ENCODE data around the gene PDE11A.

The PDE11A gene

DNA sequence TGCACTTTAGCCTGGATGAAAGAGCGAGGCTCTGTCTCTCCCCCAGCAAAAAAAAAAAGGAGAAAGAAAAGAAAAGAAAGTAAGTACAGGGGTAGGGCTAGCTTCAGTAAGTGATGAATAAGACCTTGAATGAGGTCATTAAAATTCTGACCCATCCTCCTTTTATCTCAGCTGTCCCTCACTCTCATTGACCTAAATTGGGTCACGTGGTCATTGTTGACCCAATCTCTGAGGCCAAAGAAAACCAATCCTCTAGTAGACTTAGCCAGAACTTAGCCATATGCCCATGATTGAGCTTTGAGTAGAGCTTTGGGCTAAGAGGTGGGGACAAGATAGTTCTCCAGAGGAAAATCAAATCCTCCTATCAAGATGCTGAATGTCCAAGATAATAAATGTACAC lies 149.3 kb downstream of the PDE11A start:
- no peak for DNase-seq (ENCODE audit: low spot score)

- no peak for DNase-seq (ENCODE audit: low spot score)
Measured at GRCh38 chr2:177921726-177922125, 150.9 kb downstream of the PDE11A start.

- DNase-seq (ENCODE audit: low spot score), result no peak
Measured at GRCh38 chr2:177917169-177917568, 155.4 kb downstream of the PDE11A start.

GRCh38 chr2:177916342-177916741 lies 156.2 kb downstream of the PDE11A start:
- DNase-seq (ENCODE audit: low spot score), result no peak

DNA sequence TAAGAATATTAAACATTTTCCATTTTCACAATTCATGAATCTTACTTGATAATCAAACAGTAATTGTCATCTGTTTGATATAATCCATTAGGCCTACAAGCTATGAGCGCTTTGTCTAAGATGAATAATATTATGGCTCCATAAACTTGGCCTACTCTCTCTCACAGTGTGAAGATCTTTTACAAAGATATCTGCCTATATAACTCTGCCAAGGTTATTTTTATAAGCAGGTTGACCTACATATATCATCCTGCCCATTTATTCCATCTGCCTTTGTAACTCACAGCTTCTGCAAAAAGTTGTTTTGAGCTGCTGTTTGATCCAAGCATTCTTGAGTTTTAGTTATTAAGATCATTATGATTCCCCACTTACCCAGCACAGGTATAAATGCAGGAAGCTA lies 158.3 kb downstream of the PDE11A start:
- DNase-seq (ENCODE audit: low spot score), result no peak

GRCh38 chr2:177909962-177910361 lies 162.6 kb downstream of the PDE11A start:
- peak; percentile 60 for DNase-seq (ENCODE audit: low spot score)

GRCh38 chr2:177908824-177909223 lies 163.8 kb downstream of the PDE11A start:
- DNase-seq (ENCODE audit: low spot score), result no peak

DNA sequence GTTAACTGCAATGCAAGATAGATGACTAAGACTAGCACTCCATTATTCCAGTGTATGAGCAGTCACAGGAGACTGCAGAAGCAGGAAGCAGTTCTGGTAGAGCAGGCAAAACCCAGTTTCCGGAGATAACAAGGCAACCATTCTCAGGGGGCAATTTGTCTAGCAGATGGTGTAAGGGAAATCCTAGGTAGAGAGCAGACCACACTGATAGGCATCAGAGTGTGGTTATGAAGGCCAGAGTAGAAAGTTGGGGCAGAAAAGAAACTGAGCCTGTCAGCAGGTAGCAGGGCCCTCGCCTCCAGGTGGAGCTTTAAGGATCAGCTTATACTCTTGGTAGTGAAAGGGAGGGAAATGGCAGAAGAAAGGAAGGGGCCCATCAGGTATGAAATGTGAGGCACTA lies 164.4 kb downstream of the PDE11A start:
- no peak for DNase-seq (ENCODE audit: low spot score)

DNA sequence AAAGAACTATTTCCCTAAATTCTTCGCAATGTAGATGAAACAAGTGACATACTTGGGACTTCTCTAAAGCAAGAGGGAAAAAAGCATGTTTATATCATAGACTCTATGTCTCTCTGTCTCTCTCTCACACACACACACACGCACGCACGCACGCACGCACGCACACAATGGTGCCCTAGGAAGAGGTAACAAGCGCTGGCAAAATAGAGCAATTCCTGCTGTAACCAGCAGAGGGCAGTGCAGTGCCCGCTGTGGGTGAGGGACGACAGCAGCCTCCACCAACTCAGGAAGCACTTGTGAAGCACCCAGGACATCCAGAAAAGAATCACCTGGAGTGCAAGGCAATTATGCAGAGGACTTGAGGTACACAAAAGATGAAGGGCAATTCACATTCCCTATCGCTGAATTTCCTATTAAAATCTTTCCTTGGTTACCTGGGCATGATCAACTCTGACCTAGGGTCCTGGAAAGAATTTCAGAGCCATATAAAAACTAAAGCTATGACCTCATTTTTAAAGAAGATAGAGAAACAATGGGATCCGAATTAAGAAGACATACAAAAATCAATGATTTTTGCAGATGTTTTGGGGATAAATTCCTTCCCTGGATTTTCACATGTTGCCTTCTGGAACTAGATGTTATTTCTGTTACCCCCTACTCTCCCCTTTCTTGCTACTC lies 166.4 kb downstream of the PDE11A start:
- peak; percentile 59 for DNase-seq (ENCODE audit: low spot score)

DNA sequence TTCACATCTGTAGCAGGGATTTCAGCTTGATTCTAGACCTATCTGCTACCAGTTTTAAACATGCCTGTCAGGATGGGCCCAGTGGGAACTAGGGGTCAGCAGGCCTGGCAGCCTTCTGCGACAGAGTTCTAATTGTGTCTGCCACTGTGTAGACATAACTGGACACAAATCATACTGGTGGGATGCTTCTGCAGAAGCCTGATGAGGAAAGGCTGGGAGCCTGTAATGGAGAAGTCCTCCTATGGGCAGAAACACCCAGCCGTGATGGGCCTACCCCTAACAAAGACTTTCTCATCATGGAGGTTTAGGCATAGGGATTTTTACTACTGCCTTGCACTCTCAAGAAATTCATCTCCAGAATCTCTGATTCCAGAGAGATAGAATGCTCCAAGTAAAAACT lies 166.9 kb downstream of the PDE11A start:
- DNase-seq (ENCODE audit: low spot score), result no peak

- DNase-seq (ENCODE audit: low spot score), result no peak
Measured at GRCh38 chr2:177902395-177903163, 170.0 kb downstream of the PDE11A start.

- DNase-seq (ENCODE audit: low spot score), result no peak
Measured at GRCh38 chr2:177900082-177900481, 172.5 kb downstream of the PDE11A start.

GRCh38 chr2:177897278-177897677 lies 175.3 kb downstream of the PDE11A start:
- no peak for DNase-seq (ENCODE audit: low spot score)

- DNase-seq (ENCODE audit: low spot score), result no peak
Measured at GRCh38 chr2:177896587-177896986, 176.0 kb downstream of the PDE11A start.

GRCh38 chr2:177894546-177894945 lies 178.0 kb downstream of the PDE11A start:
- DNase-seq (ENCODE audit: low spot score), result no peak

DNA sequence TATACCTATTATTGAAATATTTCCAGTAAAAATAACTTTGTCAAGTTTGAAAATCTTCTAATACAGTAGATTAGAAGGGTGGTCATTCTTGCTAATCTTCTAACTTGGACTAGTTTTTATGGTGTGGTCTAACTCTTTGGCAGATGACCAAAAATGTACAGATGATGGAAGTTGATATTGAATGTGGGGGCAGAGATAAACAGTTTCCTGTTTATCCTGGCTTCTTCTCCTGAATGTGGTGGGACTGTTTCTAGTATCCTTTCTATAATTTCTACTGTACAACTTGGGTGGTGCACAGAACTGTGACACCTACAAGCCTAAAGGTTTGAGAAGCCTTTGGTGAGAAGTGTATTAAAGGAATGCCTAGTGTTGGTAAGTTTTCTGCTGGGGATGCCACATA lies 178.7 kb downstream of the PDE11A start:
- DNase-seq (ENCODE audit: low spot score), result no peak

DNA sequence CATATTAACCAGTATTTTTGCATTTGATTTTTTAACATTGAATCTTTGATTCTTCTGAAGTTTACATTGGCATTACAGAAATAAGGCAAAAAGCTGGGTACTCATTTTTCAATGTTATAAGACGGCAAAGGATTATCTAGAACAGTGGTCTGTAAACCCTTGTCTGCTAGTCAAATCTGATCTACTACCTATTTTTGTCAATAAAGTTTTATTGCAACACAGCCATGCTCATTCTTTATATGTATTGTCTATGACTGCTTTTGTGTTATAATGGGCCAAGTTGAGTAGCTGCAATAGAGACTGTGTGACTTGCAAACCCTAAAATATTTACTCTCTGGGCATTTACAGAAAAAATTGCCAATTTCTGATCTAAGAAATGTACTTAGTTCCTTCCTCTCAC lies 181.0 kb downstream of the PDE11A start:
- DNase-seq (ENCODE audit: low spot score), result no peak

DNA sequence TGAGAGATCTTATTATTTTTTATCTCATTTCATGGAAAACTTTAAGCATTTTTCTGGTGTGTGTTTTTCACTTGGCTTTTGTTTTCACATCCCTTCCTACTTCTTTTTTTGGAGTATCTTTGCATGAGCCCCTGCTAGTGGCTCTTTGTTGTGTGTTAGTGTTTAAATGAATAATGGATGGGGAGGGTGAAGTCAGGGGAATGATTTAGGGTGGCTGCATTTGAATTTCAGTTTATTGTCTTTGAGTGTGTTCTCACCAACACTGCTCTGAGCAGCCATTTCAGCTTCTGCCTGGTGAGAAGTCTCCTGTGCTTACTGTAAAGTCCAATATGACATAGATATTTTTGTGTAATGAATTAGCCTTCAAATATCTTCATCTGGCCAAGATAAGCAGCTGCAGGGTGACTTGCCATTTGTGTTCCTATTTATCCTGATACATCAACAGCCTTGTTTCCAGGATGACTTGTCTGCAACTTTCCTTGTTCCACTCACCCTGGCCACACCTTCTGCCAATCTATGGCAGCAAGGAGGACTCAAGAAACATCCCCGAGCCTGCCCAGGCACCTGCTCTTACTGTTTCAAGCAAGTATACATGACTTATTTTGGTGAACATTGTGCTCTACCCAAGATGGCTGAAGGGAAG lies 182.6 kb downstream of the PDE11A start:
- DNase-seq (ENCODE audit: low spot score), result no peak

DNA sequence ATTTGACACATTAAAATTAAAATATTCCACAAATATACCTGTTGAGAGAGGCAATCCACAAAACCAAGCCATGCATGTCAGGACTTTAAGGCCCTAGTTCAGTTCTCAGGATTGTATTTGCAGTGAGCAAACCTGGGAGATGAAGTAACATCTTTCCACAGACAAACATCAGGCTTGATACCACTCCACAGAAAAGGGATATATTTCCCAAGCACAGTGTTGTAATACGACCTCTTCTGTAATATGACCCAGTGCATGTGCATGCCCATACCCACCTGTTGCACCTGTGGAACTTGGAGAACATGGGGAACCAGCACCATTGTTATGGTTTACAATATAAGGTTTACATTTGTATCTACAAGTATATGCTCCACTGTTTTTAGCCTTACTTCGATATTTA lies 184.0 kb downstream of the PDE11A start:
- no peak for DNase-seq (ENCODE audit: low spot score)

DNA sequence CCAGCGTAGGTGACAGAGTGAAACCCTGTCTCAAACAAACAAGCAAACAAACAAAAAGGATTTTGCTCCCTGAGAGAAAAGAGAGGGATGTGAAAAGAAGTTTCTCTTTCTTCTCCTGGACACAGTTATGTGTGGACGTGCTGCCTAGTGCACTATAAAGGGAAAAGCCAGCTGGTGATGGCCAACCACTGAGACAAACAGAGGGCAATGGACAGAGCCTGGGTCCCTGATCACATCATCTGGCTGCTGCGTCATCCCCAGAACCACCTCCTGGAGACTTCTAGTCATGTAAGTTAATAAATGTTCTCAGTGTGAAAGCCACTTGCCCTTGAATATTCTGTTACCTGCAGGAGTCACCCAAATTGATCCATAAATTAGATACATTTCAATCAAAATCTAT lies 184.9 kb downstream of the PDE11A start:
- no peak for DNase-seq (ENCODE audit: low spot score)

DNA sequence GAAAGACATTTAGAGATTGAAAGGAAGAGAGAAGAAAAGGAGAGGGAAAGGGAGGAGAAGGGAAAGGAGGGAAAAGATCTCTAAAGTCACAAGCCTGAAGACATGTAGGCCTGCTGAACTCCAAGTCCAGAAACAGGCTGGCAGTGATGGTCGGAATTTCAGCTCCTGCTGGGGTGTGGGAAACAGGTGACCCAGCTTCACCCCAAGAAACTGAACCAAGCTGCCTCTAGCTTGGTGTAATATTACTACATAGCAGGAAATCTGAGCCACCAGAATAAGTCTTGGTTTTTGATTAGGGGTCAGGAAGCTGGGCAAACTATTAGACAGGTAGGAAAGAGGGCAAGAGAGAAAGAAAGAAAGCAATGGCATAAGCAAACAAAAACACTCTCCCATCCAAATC lies 185.8 kb downstream of the PDE11A start:
- no peak for DNase-seq (ENCODE audit: low spot score)

DNA sequence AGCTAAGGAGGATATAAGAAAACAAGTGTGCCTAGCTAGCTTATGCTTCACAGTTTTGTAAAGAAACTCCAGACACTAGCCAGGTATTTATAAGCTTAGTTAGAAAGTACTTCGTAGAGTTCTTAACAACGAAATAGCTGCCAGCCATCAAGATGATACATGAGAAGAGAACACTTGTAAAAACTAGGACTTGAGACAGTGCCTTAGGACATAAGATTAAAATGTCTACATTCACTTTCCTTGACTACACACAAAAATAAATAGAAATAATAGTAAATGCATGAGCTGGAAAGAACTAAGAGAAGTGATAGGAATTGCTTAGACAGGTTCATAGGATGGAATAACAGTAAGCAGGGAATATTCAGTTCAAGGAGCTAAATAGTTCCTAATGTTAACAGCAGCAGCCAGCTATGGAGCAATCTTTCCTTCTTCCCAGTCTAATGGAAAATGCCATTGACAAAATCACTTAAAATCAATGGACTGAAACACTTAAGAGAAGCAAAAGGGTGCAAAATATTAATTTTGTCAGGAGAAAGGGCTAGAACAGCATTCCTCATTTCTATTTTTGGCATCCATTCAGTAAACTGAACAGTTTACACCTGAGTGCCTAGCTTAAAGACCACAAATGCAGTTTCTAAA lies 186.6 kb downstream of the PDE11A start:
- DNase-seq (ENCODE audit: low spot score), result no peak

DNA sequence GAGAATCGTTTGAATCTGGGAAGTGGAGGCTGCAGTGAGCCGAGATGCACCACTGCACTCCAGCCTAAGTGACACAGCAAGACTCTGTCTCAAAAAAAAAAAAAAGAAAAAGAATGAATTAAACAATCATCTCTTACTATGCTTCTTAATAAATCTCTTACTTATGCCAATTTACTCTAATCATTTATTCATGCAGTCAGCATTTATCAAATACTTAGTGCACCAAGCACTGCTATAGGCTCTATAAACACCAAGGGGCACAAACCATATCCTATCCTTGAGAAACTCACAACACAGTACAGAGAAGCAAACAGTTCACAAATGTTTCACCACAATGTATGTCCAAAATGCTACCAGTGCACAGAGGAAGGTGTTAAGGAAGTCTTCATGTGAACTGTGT lies 189.4 kb downstream of the PDE11A start:
- DNase-seq (ENCODE audit: low spot score), result no peak

Measured in COLO829 (cell line).